Panc1 (cell line): ENCODE results near the gene FARSA. TPM values are rescaled to one million over a fixed set of nuclear protein-coding genes. Genes with fewer than 3 reads are reported as not detected.

ENCODE experiments used
- ATAC-seq: fragments of 200-7000 bp; cut with Tn5 transposase; 2 replicates; pipeline ENCODE4 v1.9.1; 2020; ENCODE audit warnings: mild to moderate bottlenecking, moderate library complexity
- BruUV-seq: library from RNA; stranded (reverse); fragments of 400-500 nt; replicated peaks from 2 replicates; lab custom pipeline; 2021; lab: Mats Ljungman, UMichigan
- CTCF ChIA-PET: fragments of 300-600 bp; sonication (Branson Sonifier 250); formaldehyde crosslinking; loops from one replicate; lab custom pipeline; 2022; ENCODE audit warnings: antibody characterized with exemption; lab: Charles Lee
- POLR2A ChIA-PET: fragments of 300-600 bp; sonication (Branson Sonifier 250); formaldehyde crosslinking; loops from one replicate; lab custom pipeline; 2022; ENCODE audit warnings: antibody characterized with exemption; lab: Charles Lee
- DNase-seq: peaks from one replicate; pipeline ENCODE4 v3.0.0-alpha.2; 2010; ENCODE audit warnings: low read depth, low spot score
- H3K27ac ChIP-seq: 2 replicates; pipeline ENCODE4 v1.5.1; 2011; ENCODE audit warnings: mild to moderate bottlenecking, low read length, inconsistent platforms
- H3K27me3 ChIP-seq: fragments of 200-500 bp; sonication (Bioruptor generic); 2 replicates; pipeline ENCODE4 v1.6.0; 2014; ENCODE audit warnings: low read length, inconsistent platforms; ENCODE audit not compliant: control insufficient read depth, insufficient read depth
- H3K36me3 ChIP-seq: fragments of 200-500 bp; sonication (Bioruptor generic); 2 replicates; pipeline ENCODE4 v1.5.1; 2014; ENCODE audit warnings: inconsistent platforms, mild to moderate bottlenecking, low read length, moderate library complexity; ENCODE audit not compliant: control insufficient read depth, insufficient read depth
- H3K4me1 ChIP-seq: 2 replicates; pipeline ENCODE4 v1.5.1; 2011; ENCODE audit warnings: inconsistent platforms, mild to moderate bottlenecking, low read length, moderate library complexity; ENCODE audit not compliant: control insufficient read depth, insufficient read depth
- H3K4me3 ChIP-seq, 2 experiments: 2 replicates each; pipeline ENCODE4 v1.5.1; 2011 to 2012; ENCODE audit warnings: low read depth in 2 of 2, low read length in 2 of 2, mild to moderate bottlenecking in 2 of 2, inconsistent platforms in 1 of 2, moderate library complexity in 1 of 2
- H3K9me3 ChIP-seq: fragments of 200-500 bp; sonication (Bioruptor generic); 2 replicates; pipeline ENCODE4 v1.5.1; 2014; ENCODE audit warnings: low read depth, mild to moderate bottlenecking, inconsistent platforms, low read length, moderate library complexity; ENCODE audit not compliant: control insufficient read depth, insufficient read depth
- CTCF ChIP-seq: fragments of 450-650 bp; IDR thresholded peaks from 2 replicates; pipeline ENCODE4 v1.5.1; 2017; ENCODE audit warnings: mild to moderate bottlenecking
- POLR2AphosphoS5 ChIP-seq: IDR thresholded peaks from 2 replicates; pipeline ENCODE4 v1.6.1; 2012; ENCODE audit warnings: mild to moderate bottlenecking, low read depth, low read length, moderate library complexity
- REST ChIP-seq, 2 experiments: IDR thresholded peaks; 2 replicates each; pipeline ENCODE4 v1.6.1; 2011 to 2012; ENCODE audit warnings: low read depth in 2 of 2, control low read depth in 1 of 2, low read length in 1 of 2, mild to moderate bottlenecking in 1 of 2, moderate library complexity in 1 of 2; ENCODE audit not compliant: insufficient read depth in 1 of 2
- SIN3A ChIP-seq: IDR thresholded peaks from 2 replicates; pipeline ENCODE4 v1.6.1; 2012; ENCODE audit warnings: low read depth, mild to moderate bottlenecking, low read length, moderate library complexity, borderline replicate concordance; ENCODE audit not compliant: insufficient read depth
- TCF7L2 ChIP-seq: IDR thresholded peaks from 2 replicates; pipeline ENCODE4 v1.6.1; 2011; ENCODE audit warnings: mild to moderate bottlenecking, low read depth, low read length, inconsistent platforms
- in situ Hi-C: cut with HindIII; loops from 2 replicates; pipeline ENCODE4 v1.10.0; 2016; ENCODE audit warnings: low sequenced_read_pairs, low pct_unique_long_range_greater_than_20kb
- intact Hi-C: fragments of 100-400 bp; cut with micrococcal nuclease; formaldehyde crosslinking; loops from one replicate; pipeline ENCODE4 v1.10.0; 2022; ENCODE audit not compliant: unreplicated experiment
- total RNA-seq: library from RNA; stranded (reverse); gene quantifications from one replicate; pipeline ENCODE4 v1.2.1, GENCODE V29; 2021; ENCODE audit not compliant: unreplicated experiment

Gene FARSA
- total RNA-seq, 1 experiment from 2014 or later: 80.3 TPM

GRCh38 chr19:12938779-12939601 is 5.5 kb upstream of the FARSA start:
- no TSS peak for BruUV-seq
- TF ChIP-seq REST (IDR thresholded peaks at IDR 0.05; ENCODE audit: insufficient read depth in 1 of 2, low read depth in 2 of 2, low read length in 1 of 2) (0 out of 4 replicates have a peak, but pooled peaks of 1 of the 2 experiments have one; percentile 2), CTCF (no peak), SIN3A (no peak; the same call in 1 of the 2 replicates), TCF7L2 (no peak), POLR2AphosphoS5 (no peak)

GRCh38 chr19:12937927-12938778 is 4.6 kb upstream of the FARSA start, which contains the start of gene CALR:
TSS of gene CALR (plus strand) at chr19:12938609. CDS start at chr19:12938680, 71 bp downstream.
- no peaks in the 10 kb centered on the region for H3K9me3 ChIP-seq
- ChIA-PET POLR2A (no interaction called here), CTCF (interaction anchor here (0.5 to 0.6 kb wide), 2 partner anchors 16 to 139 kb away, joined by 3 read pairs; no protein-coding TSS in a partner anchor)
- DNase-seq (peak; percentile 91), ATAC-seq (peak; percentile 95)
- TF ChIP-seq POLR2AphosphoS5 (peak; percentile 94), CTCF (no peak), REST (IDR thresholded peaks at IDR 0.05; ENCODE audit: insufficient read depth in 1 of 2, low read depth in 2 of 2, low read length in 1 of 2) (no peak), SIN3A (peak; percentile 85), TCF7L2 (peak; percentile 42; the same call in 1 of the 2 replicates)
- H3K4me3 ChIP-seq: peak within 1 kb of the TSS; percentile 96 to 97
- intact Hi-C loops (no loop called here), in situ Hi-C loops (no loop called here)
- peaks cover 20% of the 10 kb centered on the region for H3K4me1 ChIP-seq
- H3K27ac ChIP-seq: peak within 1 kb of the TSS; percentile 93
- H3K27me3 ChIP-seq: no peaks in the 10 kb centered on the region
- BruUV-seq: no TSS peak
- peaks cover 20% of the 10 kb centered on the region for H3K36me3 ChIP-seq

More at GRCh38 chr19:12938779-12939601, 5.5 kb upstream of the FARSA start:
- no peaks in the 10 kb centered on the region for H3K9me3 ChIP-seq
- H3K27ac ChIP-seq: peak overlapping the region; percentile 93
- CTCF ChIA-PET: no interaction called here
- in situ Hi-C loops: no loop called here
- ATAC-seq (peak; percentile 17; the same call in 1 of the 2 replicates), DNase-seq (no peak)
- peaks cover 18% of the 10 kb centered on the region for H3K36me3 ChIP-seq
- peak overlapping the region; percentile 96 to 97 for H3K4me3 ChIP-seq
- peaks cover 24% of the 10 kb centered on the region for H3K4me1 ChIP-seq
- POLR2A ChIA-PET: interaction anchor here (0.6 kb wide), 2 partner anchors 15 to 889 kb away, joined by 3 read pairs; no protein-coding TSS in a partner anchor
- H3K27me3 ChIP-seq: no peaks in the 10 kb centered on the region
- intact Hi-C loops: no loop called here
